HepG2 (cell line): ENCODE measurements around the gene MALRD1. TPM values are rescaled to one million over a fixed set of nuclear protein-coding genes. Genes with fewer than 3 reads are reported as not detected.
A peak's percentile ranks its signal among the peaks of the same experiment; 100 is the strongest.

ENCODE experiments used
- ATAC-seq: fragments of 200-7000 bp; cut with Tn5 transposase; 3 replicates; pipeline ENCODE4 v1.9.1; 2020; ENCODE audit warnings: mild to moderate bottlenecking, moderate library complexity
- BruUV-seq: library from RNA; stranded (reverse); fragments of 400-500 nt; replicated peaks from 2 replicates; lab custom pipeline; 2021; lab: Mats Ljungman, UMichigan
- CTCF ChIA-PET: fragments of 300-600 bp; formaldehyde crosslinking; extraction: SDS; loops from one replicate; lab custom pipeline; 2021; ENCODE audit warnings: low total read pairs, inconsistent platforms, low intra/inter-chr PET ratio; lab: Yijun Ruan, JAX
- POLR2A ChIA-PET: fragments of 350-600 bp; sonication (Branson Sonifier 250); formaldehyde crosslinking; loops from one replicate; lab custom pipeline; 2020; ENCODE audit warnings: antibody characterized with exemption, inconsistent platforms; lab: Yijun Ruan, JAX
- DNase-seq: peaks from one replicate; pipeline ENCODE4 v3.0.0-alpha.2; 2015; ENCODE audit warnings: low spot score
- FAIRE-seq: peaks from 3 replicates; lab custom pipeline; 2011; peaks lifted over from hg19 to GRCh38; lab: Jason Lieb, UNC
- H2AFZ ChIP-seq: one replicate; pipeline ENCODE4 v1.6.1; 2011; ENCODE audit warnings: low read length, inconsistent platforms
- H3K27ac ChIP-seq: fragments of 300-600 bp; 3 replicates; pipeline ENCODE4 v1.8.0; 2011; ENCODE audit warnings: mixed run types, mild to moderate bottlenecking, mixed read lengths, low read length, inconsistent platforms; ENCODE audit not compliant: insufficient read depth; ENCODE audit errors: extremely low read length
- H3K27me3 ChIP-seq, 2 experiments: fragments of 200-600 bp in 1 of 2; 2 replicates in 1 of 2; 3 replicates in 1 of 2; pipeline versions ENCODE4 v1.6.0 to v1.8.0; 2011; ENCODE audit warnings: low read length in 2 of 2, mild to moderate bottlenecking in 2 of 2, moderate library complexity in 2 of 2, inconsistent platforms in 1 of 2; ENCODE audit not compliant: insufficient read depth in 2 of 2, control insufficient read depth in 1 of 2
- H3K36me3 ChIP-seq, 2 experiments: fragments of 200-600 bp in 1 of 2; replicated peaks in 1 of 2; 2 replicates in 1 of 2; 3 replicates in 1 of 2; pipeline versions ENCODE4 v1.5.1 to v1.8.0; 2011; ENCODE audit warnings: low read length in 2 of 2, inconsistent platforms in 1 of 2; ENCODE audit not compliant: insufficient read depth in 2 of 2, control insufficient read depth in 1 of 2
- H3K4me1 ChIP-seq: 2 replicates; pipeline ENCODE4 v1.5.1; 2012; ENCODE audit warnings: low read length, inconsistent platforms; ENCODE audit not compliant: insufficient read depth
- H3K4me2 ChIP-seq: 2 replicates; pipeline ENCODE4 v1.6.0; 2011; ENCODE audit warnings: low read depth, low read length, inconsistent platforms
- H3K4me3 ChIP-seq, 3 experiments: fragments of 200-600 bp in 1 of 3; sonication (generic), shearing (Covaris generic) in 1 of 3; replicated peaks in 1 of 3; 2 replicates each; pipeline ENCODE4 v1.5.1; 2011 to 2016; ENCODE audit warnings: low read length in 3 of 3, inconsistent platforms in 2 of 3, low read depth in 2 of 3, mild to moderate bottlenecking in 2 of 3, control low read depth in 1 of 3, mixed read lengths in 1 of 3; ENCODE audit not compliant: insufficient read depth in 1 of 3
- H3K79me2 ChIP-seq: one replicate; pipeline ENCODE4 v1.6.1; 2011; ENCODE audit warnings: low read length, inconsistent platforms; ENCODE audit not compliant: insufficient read depth
- H3K9ac ChIP-seq: 2 replicates; pipeline ENCODE4 v1.6.0; 2011; ENCODE audit warnings: mild to moderate bottlenecking, low read depth, low read length, inconsistent platforms; ENCODE audit not compliant: insufficient read depth
- H3K9me3 ChIP-seq: 2 replicates; pipeline ENCODE4 v1.5.1; 2012; ENCODE audit warnings: mild to moderate bottlenecking, low read length
- H4K20me1 ChIP-seq: 2 replicates; pipeline ENCODE4 v1.6.0; 2011; ENCODE audit warnings: inconsistent platforms, mild to moderate bottlenecking, low read length, moderate library complexity; ENCODE audit not compliant: insufficient read depth
- GABPA ChIP-seq, 2 experiments: IDR thresholded peaks; 2 replicates each; pipeline ENCODE4 v1.6.1; 2011 to 2016; ENCODE audit warnings: low read depth in 2 of 2, low read length in 1 of 2, missing biosample characterization in 1 of 2, missing genetic modification characterization in 1 of 2
- GABPB1 ChIP-seq: IDR thresholded peaks from 2 replicates; pipeline ENCODE4 v1.6.1; 2016; ENCODE audit warnings: mild to moderate bottlenecking, missing genetic modification reagents, moderate library complexity, missing compliant biosample characterization
- NR2C2 ChIP-seq: sonication (generic); formaldehyde crosslinking; IDR thresholded peaks from 2 replicates; pipeline ENCODE4 v1.4.0; 2020; ENCODE audit warnings: missing genetic modification reagents, mild to moderate bottlenecking, moderate library complexity, borderline replicate concordance
- ZMYM4 ChIP-seq: sonication (generic); formaldehyde crosslinking; IDR thresholded peaks from 2 replicates; pipeline ENCODE4 v1.8.1; 2023; ENCODE audit warnings: mild to moderate bottlenecking, missing genetic modification reagents
- ZNF124 ChIP-seq: sonication (generic); formaldehyde crosslinking; IDR thresholded peaks from 2 replicates; pipeline ENCODE4 v1.4.0; 2020; ENCODE audit warnings: missing genetic modification reagents
- ZNF430 ChIP-seq: sonication (generic); formaldehyde crosslinking; IDR thresholded peaks from 2 replicates; pipeline ENCODE4 v1.9.0; 2021; ENCODE audit warnings: mild to moderate bottlenecking, missing genetic modification reagents
- WGBS: methylation state at CpG from one replicate; pipeline ENCODE4 v1.1.6; 2017; ENCODE audit warnings: low lambda C conversion rate; 5-methylcytosine and 5-hydroxymethylcytosine counted together
- in situ Hi-C: cut with HindIII; loops from 2 replicates; pipeline ENCODE4 v1.10.0; 2017; ENCODE audit warnings: low pct_unique_long_range_greater_than_20kb; ENCODE audit not compliant: extremely low pct_ligation_motif_present
- intact Hi-C: fragments of 100-400 bp; cut with micrococcal nuclease; formaldehyde crosslinking; loops from one replicate; pipeline ENCODE4 v1.10.0; 2022; ENCODE audit not compliant: unreplicated experiment
- polyA plus RNA-seq, 8 experiments: library from polyadenylated mRNA; depleted of rRNA in 3 of 8; stranded (reverse) in 7 of 8; unstranded in 1 of 8; fragments of >200 nt; fragmentation: Illumina TruSeq in 4 of 8; extraction: Trizol in 4 of 8; gene quantifications; 2 replicates each; pipeline versions ENCODE4 v1.2.1 to v1.2.3, GENCODE V29; 2011 to 2016; ENCODE audit warnings: low read depth in 4 of 8, missing spikeins in 1 of 8, mixed read lengths in 1 of 8; ENCODE audit not compliant: insufficient read depth in 1 of 8
- total RNA-seq, 5 experiments: library from RNA; depleted of rRNA; stranded (reverse); fragments of >200 nt; fragmentation: Illumina TruSeq; extraction: Trizol; gene quantifications; 2 replicates each; pipeline ENCODE4 v1.2.3, GENCODE V29; 2016; ENCODE audit warnings: low read depth in 1 of 5
- TF ChIP-seq, protein P1 (sequence below): sonication (generic); formaldehyde crosslinking; IDR thresholded peaks from 2 replicates; pipeline ENCODE4 v1.4.0; 2020; ENCODE audit warnings: missing genetic modification reagents
- TF ChIP-seq, protein P2 (sequence below): sonication (generic); formaldehyde crosslinking; IDR thresholded peaks from 2 replicates; pipeline ENCODE4 v1.5.1; 2020; ENCODE audit warnings: mild to moderate bottlenecking, missing genetic modification reagents, moderate library complexity
- TF ChIP-seq, protein P3 (sequence below): sonication (generic); formaldehyde crosslinking; IDR thresholded peaks from 2 replicates; pipeline ENCODE4 v1.5.0; 2020; ENCODE audit warnings: mild to moderate bottlenecking, missing genetic modification reagents, moderate library complexity

MALRD1 gene
- total and polyA plus RNA-seq, 2 of the 13 experiments (the other 11 are each of a cell fraction or from before 2014, with no cell fraction given): 5.7 to 15.4 TPM

- intact Hi-C loops (no loop called here), in situ Hi-C loops (no loop called here)
- Histone ChIP-seq H3K9me3 (no peaks in the 10 kb centered on the region), H2AFZ (no peak overlapping the region), H3K27me3 (no peaks in the 10 kb centered on the region), H3K36me3 (peaks cover 0 to 6% of the 10 kb centered on the region in 2 experiments; a peak in 1 of 5 replicates), H3K79me2 (no peaks in the 10 kb centered on the region), H4K20me1 (no peaks in the 10 kb centered on the region), H3K4me2 (peak overlapping the region; percentile 48), H3K9ac (no peak overlapping the region), H3K4me3 (no peak overlapping the region), H3K4me1 (no peaks in the 10 kb centered on the region), H3K27ac (no peak overlapping the region)
- no peak for FAIRE-seq
- WGBS: 47% methylated on average over 23 of the region's 23 CpGs
- BruUV-seq: no TSS peak
- ChIA-PET POLR2A (no interaction called here), CTCF (no interaction called here)
- peak; percentile 5 for DNase-seq
- ATAC-seq: peak; percentile 96
- no peak for TF ChIP-seq ZNF430 (CRISPR knock-in tag)
- TF ChIP-seq, protein P1, sequence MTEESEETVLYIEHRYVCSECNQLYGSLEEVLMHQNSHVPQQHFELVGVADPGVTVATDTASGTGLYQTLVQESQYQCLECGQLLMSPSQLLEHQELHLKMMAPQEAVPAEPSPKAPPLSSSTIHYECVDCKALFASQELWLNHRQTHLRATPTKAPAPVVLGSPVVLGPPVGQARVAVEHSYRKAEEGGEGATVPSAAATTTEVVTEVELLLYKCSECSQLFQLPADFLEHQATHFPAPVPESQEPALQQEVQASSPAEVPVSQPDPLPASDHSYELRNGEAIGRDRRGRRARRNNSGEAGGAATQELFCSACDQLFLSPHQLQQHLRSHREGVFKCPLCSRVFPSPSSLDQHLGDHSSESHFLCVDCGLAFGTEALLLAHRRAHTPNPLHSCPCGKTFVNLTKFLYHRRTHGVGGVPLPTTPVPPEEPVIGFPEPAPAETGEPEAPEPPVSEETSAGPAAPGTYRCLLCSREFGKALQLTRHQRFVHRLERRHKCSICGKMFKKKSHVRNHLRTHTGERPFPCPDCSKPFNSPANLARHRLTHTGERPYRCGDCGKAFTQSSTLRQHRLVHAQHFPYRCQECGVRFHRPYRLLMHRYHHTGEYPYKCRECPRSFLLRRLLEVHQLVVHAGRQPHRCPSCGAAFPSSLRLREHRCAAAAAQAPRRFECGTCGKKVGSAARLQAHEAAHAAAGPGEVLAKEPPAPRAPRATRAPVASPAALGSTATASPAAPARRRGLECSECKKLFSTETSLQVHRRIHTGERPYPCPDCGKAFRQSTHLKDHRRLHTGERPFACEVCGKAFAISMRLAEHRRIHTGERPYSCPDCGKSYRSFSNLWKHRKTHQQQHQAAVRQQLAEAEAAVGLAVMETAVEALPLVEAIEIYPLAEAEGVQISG (CRISPR knock-in tag): 0 out of 2 replicates have a peak, but pooled peaks have one; percentile 24
- peak; percentile 63 for TF ChIP-seq GABPB1
- TF ChIP-seq, protein P2, sequence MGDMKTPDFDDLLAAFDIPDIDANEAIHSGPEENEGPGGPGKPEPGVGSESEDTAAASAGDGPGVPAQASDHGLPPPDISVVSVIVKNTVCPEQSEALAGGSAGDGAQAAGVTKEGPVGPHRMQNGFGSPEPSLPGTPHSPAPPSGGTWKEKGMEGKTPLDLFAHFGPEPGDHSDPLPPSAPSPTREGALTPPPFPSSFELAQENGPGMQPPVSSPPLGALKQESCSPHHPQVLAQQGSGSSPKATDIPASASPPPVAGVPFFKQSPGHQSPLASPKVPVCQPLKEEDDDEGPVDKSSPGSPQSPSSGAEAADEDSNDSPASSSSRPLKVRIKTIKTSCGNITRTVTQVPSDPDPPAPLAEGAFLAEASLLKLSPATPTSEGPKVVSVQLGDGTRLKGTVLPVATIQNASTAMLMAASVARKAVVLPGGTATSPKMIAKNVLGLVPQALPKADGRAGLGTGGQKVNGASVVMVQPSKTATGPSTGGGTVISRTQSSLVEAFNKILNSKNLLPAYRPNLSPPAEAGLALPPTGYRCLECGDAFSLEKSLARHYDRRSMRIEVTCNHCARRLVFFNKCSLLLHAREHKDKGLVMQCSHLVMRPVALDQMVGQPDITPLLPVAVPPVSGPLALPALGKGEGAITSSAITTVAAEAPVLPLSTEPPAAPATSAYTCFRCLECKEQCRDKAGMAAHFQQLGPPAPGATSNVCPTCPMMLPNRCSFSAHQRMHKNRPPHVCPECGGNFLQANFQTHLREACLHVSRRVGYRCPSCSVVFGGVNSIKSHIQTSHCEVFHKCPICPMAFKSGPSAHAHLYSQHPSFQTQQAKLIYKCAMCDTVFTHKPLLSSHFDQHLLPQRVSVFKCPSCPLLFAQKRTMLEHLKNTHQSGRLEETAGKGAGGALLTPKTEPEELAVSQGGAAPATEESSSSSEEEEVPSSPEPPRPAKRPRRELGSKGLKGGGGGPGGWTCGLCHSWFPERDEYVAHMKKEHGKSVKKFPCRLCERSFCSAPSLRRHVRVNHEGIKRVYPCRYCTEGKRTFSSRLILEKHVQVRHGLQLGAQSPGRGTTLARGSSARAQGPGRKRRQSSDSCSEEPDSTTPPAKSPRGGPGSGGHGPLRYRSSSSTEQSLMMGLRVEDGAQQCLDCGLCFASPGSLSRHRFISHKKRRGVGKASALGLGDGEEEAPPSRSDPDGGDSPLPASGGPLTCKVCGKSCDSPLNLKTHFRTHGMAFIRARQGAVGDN (CRISPR knock-in tag): peak; percentile 40
- 0 out of 2 replicates have a peak, but pooled peaks have one; percentile 28 for TF ChIP-seq NR2C2 (CRISPR knock-in tag)
- peak; percentile 56; the same call in 1 of the 2 replicates for TF ChIP-seq ZMYM4
- peak; percentile 23; the same call in 1 of the 2 replicates for TF ChIP-seq GABPA (IDR thresholded peaks at IDR 0.05; ENCODE audit: low read depth, low read length)
- TF ChIP-seq GABPA (CRISPR knock-in tag; IDR thresholded peaks at IDR 0.05; ENCODE audit: low read depth): peak; percentile 19; the same call in 1 of the 2 replicates
- TF ChIP-seq, protein P3, sequence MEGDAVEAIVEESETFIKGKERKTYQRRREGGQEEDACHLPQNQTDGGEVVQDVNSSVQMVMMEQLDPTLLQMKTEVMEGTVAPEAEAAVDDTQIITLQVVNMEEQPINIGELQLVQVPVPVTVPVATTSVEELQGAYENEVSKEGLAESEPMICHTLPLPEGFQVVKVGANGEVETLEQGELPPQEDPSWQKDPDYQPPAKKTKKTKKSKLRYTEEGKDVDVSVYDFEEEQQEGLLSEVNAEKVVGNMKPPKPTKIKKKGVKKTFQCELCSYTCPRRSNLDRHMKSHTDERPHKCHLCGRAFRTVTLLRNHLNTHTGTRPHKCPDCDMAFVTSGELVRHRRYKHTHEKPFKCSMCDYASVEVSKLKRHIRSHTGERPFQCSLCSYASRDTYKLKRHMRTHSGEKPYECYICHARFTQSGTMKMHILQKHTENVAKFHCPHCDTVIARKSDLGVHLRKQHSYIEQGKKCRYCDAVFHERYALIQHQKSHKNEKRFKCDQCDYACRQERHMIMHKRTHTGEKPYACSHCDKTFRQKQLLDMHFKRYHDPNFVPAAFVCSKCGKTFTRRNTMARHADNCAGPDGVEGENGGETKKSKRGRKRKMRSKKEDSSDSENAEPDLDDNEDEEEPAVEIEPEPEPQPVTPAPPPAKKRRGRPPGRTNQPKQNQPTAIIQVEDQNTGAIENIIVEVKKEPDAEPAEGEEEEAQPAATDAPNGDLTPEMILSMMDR (CRISPR knock-in tag): peak; percentile 45
- no peak for TF ChIP-seq ZNF124 (CRISPR knock-in tag)
Observed at GRCh38 chr10:19488592-19489280, 440.1 kb downstream of the MALRD1 start.
